ENCODE results near the gene SH3GLB1.

GRCh38 chr1:86714561-86715244 is 10.3 kb downstream of the SH3GLB1 start:
- no peak for TF ChIP-seq CTCF (conservative IDR thresholded peaks at IDR 0.05 in 1 of 2, IDR thresholded peaks at IDR 0.05 in 1 of 2; ENCODE audit: low read depth in 1 of 2, low read length in 2 of 2)
- no peak for TF ChIP-seq EZH2 (IDR thresholded peaks at IDR 0.05; ENCODE audit: low read length, missing control alignments)
